Right lobe of liver (tissue), 4 donors: ENCODE measurements around the gene WNK1.

Experiments
- CTCF ChIP-seq, 4 donors: fragments of 200-600 bp in 3 of 4; fragments of 450-650 bp in 1 of 4; IDR thresholded peaks; one replicate each; pipeline versions ENCODE4 v1.5.1 to v1.8.0; 2016 to 2022; ENCODE audit warnings: antibody characterized with exemption in 4 of 4, mild to moderate bottlenecking in 2 of 4
- POLR2A ChIP-seq: fragments of 450-650 bp; IDR thresholded peaks from one replicate; pipeline ENCODE4 v1.6.1; 2017; ENCODE audit warnings: antibody characterized with exemption, mild to moderate bottlenecking
- donor health status: DM: no; HTN: no; CAD: no.
- donor health status: DM: no; HTN: no; CAD: no.
- donor health status: DM: no; HTN: yes; CAD: no.

- TF ChIP-seq POLR2A (no peak), CTCF (IDR thresholded peaks at IDR 0.05) (no peak)
These were observed 27.3 kb upstream of the WNK1 start for GRCh38 chr12:725076-725475.
